ENCODE measurements around the gene MAPK12. TPM values are rescaled to one million over a fixed set of nuclear protein-coding genes. Genes with fewer than 3 reads are reported as not detected.

MAPK12 gene
- total RNA-seq, 2 donors from 2014 or later, result 8.4 to 18.0 TPM

DNA sequence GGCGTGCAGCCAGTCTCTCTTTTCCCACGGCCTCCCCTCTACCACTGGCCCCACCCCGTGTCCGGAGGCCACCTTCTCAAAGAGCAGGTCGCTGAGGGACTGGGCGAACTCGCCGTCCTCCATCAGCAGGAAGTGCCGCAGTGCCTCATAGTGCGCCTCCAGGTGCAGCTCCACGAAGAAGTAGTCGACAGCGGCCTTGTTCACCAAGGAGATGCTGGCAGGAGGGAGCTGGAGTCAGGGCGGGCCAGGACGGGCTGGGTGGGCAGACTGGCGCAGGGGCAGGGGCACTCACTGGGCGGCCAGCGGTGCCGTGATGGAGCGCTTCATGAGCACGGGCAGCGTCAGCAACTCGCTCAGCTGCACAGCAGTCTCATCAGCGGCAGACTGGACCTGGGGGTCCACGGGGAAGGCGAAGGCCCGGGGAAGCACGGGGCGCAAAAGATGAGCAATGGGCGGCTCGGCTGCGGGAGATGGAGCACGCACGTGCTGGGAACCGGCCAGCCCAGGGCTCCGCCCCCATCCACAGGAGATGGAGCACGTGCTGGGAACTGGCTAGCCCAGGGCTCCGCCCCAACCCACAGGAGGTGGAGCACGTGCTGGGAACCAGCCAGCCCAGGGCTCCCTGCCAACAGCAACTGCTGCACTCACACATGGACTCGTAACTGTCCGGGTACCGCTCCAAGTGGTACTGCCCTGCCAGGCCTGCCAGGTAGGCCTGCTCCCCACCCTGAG lies 42.3 kb downstream of the MAPK12 start:
- H3K36me3 ChIP-seq, result peaks cover 32 to 49% of the 10 kb centered on the region in 2 donors

DNA sequence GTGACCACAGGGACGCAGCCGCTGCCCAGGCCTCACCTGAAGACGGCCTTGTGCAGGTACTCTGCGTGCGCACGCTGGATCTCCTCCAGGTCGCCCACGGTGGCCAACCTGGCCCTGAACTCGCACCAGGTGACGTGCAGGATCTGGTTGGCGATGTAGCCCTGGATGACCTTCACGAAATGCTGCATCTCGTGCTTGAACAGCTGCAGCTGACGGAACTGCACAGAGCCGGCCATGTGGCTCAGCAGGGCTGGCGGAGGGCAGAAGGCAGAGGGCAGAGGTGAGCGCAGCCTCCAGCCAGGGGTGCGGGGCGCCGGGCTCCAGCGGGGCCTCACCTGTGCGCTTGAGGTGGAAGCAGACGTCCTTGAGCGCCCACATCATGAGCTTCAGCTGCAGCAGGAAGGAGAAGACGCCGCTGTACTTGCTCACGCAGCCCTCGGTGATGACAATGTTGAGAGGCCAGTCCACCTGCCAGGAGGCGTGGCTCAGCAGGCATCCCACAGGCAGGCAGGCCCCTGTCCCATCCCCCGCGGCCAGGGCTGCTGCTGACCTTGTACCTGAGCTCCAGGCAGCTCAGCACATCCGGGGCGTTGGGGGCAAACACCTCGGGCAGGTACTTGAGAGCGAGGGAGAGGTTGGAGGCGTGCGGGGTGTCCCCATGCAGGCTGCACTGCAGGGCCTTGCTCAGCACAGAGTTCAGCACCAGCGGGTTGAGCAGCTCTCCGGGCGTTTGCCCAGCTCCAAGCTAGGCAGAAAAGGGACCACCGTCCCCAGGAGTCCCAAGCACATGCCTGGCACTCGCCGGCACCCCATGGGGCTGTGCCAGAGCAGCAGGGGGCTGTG lies 43.1 kb downstream of the MAPK12 start:
- TF ChIP-seq POLR2AphosphoS5 (IDR thresholded peaks at IDR 0.05) (no peak), POLR2A (IDR thresholded peaks at IDR 0.05) (no peak), CTCF (IDR thresholded peaks at IDR 0.05) (no peak)
- Histone ChIP-seq H3K4me3 (no peak overlapping the region), H3K27me3 (replicated peaks; ENCODE audit: insufficient read depth) (no peaks in the 10 kb centered on the region), H3K4me1 (replicated peaks) (no peaks in the 10 kb centered on the region), H3K9me3 (no peaks in the 10 kb centered on the region), H3K36me3 (peaks cover 32 to 44% of the 10 kb centered on the region in 2 donors), H3K27ac (no peak overlapping the region)
- 83% methylated on average over 43 of the region's 43 CpGs for WGBS
- DNase-seq (ENCODE audit: low spot score), result no peak
- intact Hi-C loops (cut with DNase I), result no loop called here

More for the DNA sequence above, 42.3 kb downstream of the MAPK12 start:
- H3K4me1 ChIP-seq (replicated peaks), result no peaks in the 10 kb centered on the region
- TF ChIP-seq POLR2AphosphoS5 (IDR thresholded peaks at IDR 0.05), result peak; percentile 95
- TF ChIP-seq CTCF (IDR thresholded peaks at IDR 0.05), result peak in 1 of 4 experiments; percentile 17
- TF ChIP-seq POLR2A (IDR thresholded peaks at IDR 0.05), result no peak
- H3K4me3 ChIP-seq, result no peak overlapping the region
- H3K27ac ChIP-seq, result no peak overlapping the region
- intact Hi-C loops (cut with DNase I), result no loop called here
- peak; percentile 97 for DNase-seq (ENCODE audit: low spot score)
- H3K9me3 ChIP-seq, result no peaks in the 10 kb centered on the region
- H3K27me3 ChIP-seq (replicated peaks; ENCODE audit: insufficient read depth), result no peaks in the 10 kb centered on the region
- 58% methylated on average over 41 of the region's 42 CpGs for WGBS

GRCh38 chr22:50217543-50218152 lies 43.8 kb downstream of the MAPK12 start:
- no peaks in the 10 kb centered on the region for H3K4me1 ChIP-seq (replicated peaks)
- intact Hi-C loops (cut with DNase I), result no loop called here
- peaks cover 29 to 42% of the 10 kb centered on the region in 2 donors for H3K36me3 ChIP-seq
- H3K27me3 ChIP-seq (replicated peaks; ENCODE audit: insufficient read depth), result no peaks in the 10 kb centered on the region
- TF ChIP-seq POLR2AphosphoS5 (IDR thresholded peaks at IDR 0.05), result no peak
- no peak for TF ChIP-seq CTCF (IDR thresholded peaks at IDR 0.05)
- no peak for TF ChIP-seq POLR2A (IDR thresholded peaks at IDR 0.05)
- no peak overlapping the region for H3K4me3 ChIP-seq
- 81% methylated on average over 19 of the region's 21 CpGs for WGBS
- DNase-seq (ENCODE audit: low spot score), result no peak
- H3K27ac ChIP-seq, result no peak overlapping the region
- H3K9me3 ChIP-seq, result no peaks in the 10 kb centered on the region

DNA sequence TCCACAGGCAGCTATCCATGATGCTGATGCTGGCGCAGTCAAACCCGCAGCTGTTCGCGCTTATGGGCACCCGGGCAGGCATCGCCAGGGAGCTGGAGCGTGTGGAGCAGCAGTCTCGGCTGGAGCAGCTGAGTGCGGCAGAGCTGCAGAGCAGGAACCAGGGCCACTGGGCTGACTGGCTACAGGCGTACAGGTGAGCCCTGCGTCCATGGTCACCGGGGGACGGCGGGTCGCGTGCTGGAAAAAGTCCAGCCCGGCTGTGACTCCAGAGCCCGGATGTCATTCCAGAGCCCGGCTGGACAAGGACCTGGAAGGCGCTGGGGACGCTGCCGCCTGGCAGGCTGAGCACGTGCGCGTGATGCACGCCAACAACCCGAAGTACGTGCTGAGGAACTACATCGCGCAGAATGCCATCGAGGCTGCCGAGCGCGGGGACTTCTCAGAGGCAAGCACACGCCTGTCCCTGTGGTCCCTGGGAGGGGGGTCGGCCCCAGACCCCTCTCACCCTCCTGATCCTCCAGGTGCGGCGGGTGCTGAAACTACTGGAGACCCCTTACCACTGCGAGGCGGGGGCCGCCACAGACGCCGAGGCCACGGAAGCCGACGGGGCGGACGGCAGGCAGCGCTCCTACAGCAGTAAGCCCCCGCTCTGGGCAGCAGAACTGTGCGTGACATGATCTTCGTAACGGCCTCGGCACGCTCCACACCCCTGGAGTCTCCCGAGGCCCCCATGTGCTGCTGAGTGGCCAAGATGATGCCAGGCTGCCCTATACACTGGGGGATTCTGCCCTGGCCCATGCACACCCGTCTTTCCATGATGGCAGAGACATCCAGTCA lies 44.6 kb downstream of the MAPK12 start:
- no peaks in the 10 kb centered on the region for H3K9me3 ChIP-seq
- no peak overlapping the region for H3K27ac ChIP-seq
- intact Hi-C loops (cut with DNase I), result no loop called here
- H3K4me3 ChIP-seq, result no peak overlapping the region
- no peak for DNase-seq (ENCODE audit: low spot score)
- 92% methylated on average over 52 of the region's 57 CpGs for WGBS
- H3K36me3 ChIP-seq, result peaks cover 25 to 35% of the 10 kb centered on the region in 2 donors
- H3K27me3 ChIP-seq (replicated peaks; ENCODE audit: insufficient read depth), result no peaks in the 10 kb centered on the region
- no peak for TF ChIP-seq POLR2AphosphoS5 (IDR thresholded peaks at IDR 0.05)
- no peak for TF ChIP-seq POLR2A (IDR thresholded peaks at IDR 0.05)
- no peaks in the 10 kb centered on the region for H3K4me1 ChIP-seq (replicated peaks)
